Endodermal cell (in vitro differentiated cells): ENCODE data around the gene DPP6. TPM values are rescaled to one million over a fixed set of nuclear protein-coding genes. Genes with fewer than 3 reads are reported as not detected.

Source experiments
- DNase-seq: peaks from one replicate; pipeline ENCODE4 v3.0.0-alpha.2; 2017
- H3K27ac ChIP-seq: 2 replicates; pipeline ENCODE4 v1.5.1; 2013; ENCODE audit warnings: mild to moderate bottlenecking, low read depth, low read length, moderate library complexity
- H3K27me3 ChIP-seq: 2 replicates; pipeline ENCODE4 v1.6.1; 2013; ENCODE audit warnings: mild to moderate bottlenecking, low read length, moderate library complexity; ENCODE audit not compliant: insufficient read depth, control insufficient read depth, poor library complexity, severe bottlenecking
- H3K36me3 ChIP-seq: 2 replicates; pipeline ENCODE4 v1.7.0; 2013; ENCODE audit warnings: mild to moderate bottlenecking, low read length, moderate library complexity; ENCODE audit not compliant: control insufficient read depth, insufficient read depth
- H3K4me1 ChIP-seq: one replicate; pipeline ENCODE4 v1.7.0; 2013; ENCODE audit warnings: low read length; ENCODE audit not compliant: control insufficient read depth, insufficient read depth
- H3K4me3 ChIP-seq: 2 replicates; pipeline ENCODE4 v1.5.1; 2013; ENCODE audit warnings: mild to moderate bottlenecking, low read length, moderate library complexity
- H3K9ac ChIP-seq: 2 replicates; pipeline ENCODE4 v1.6.1; 2013; ENCODE audit warnings: mild to moderate bottlenecking, low read length, moderate library complexity; ENCODE audit not compliant: poor library complexity, severe bottlenecking; ENCODE audit errors: extremely low read depth
- H3K9me3 ChIP-seq: 2 replicates; pipeline ENCODE4 v1.6.1; 2013; ENCODE audit warnings: mild to moderate bottlenecking, low read length, moderate library complexity; ENCODE audit not compliant: control insufficient read depth
- H3K27ac Mint-ChIP-seq: 2 replicates; pipeline ENCODE4 v1.8.0; 2020; ENCODE audit warnings: mixed read lengths
- H3K27me3 Mint-ChIP-seq: 2 replicates; pipeline ENCODE4 v1.8.0; 2021; ENCODE audit warnings: mild to moderate bottlenecking, mixed read lengths; ENCODE audit not compliant: insufficient read depth
- H3K36me3 Mint-ChIP-seq: 2 replicates; pipeline ENCODE4 v1.8.0; 2020; ENCODE audit warnings: low read depth, mixed read lengths
- H3K4me1 Mint-ChIP-seq: 2 replicates; pipeline ENCODE4 v1.8.0; 2020; ENCODE audit warnings: mixed read lengths
- H3K4me3 Mint-ChIP-seq: 2 replicates; pipeline ENCODE4 v1.8.0; 2020; ENCODE audit warnings: mild to moderate bottlenecking, moderate library complexity, mixed read lengths
- H3K9me3 Mint-ChIP-seq: 2 replicates; pipeline ENCODE4 v1.8.0; 2020; ENCODE audit warnings: mild to moderate bottlenecking, mixed read lengths
- WGBS, 2 experiments: methylation state at CpG; one replicate each; pipeline versions ENCODE4 v1.1.5 to v1.1.7; 2013; ENCODE audit warnings: missing lambda C conversion rate in 2 of 2, mixed read lengths in 1 of 2; ENCODE audit not compliant: insufficient coverage in 1 of 2, insufficient read length in 1 of 2; 5-methylcytosine and 5-hydroxymethylcytosine counted together
- total RNA-seq, 2 donors: library from RNA; stranded (reverse); fragmentation: NEBNext Ultra II Directional in 1 of 2; extraction: Animal tissue kit (Norgen Biotek cat#: 25700) in 1 of 2; gene quantifications; 2 replicates in 1 of 2; 3 replicates in 1 of 2; pipeline ENCODE4 v1.2.1, GENCODE V29; 2021
- TF ChIP-seq, protein P1 (sequence below): fragments of 200-600 bp; sonication (generic); conservative IDR thresholded peaks from 2 replicates; pipeline ENCODE4 v1.5.0; 2021; ENCODE audit warnings: antibody characterized with exemption, mild to moderate bottlenecking

DPP6 gene
- total RNA-seq, 2 donors from 2014 or later, result 1.7 to 3.0 TPM

DNA sequence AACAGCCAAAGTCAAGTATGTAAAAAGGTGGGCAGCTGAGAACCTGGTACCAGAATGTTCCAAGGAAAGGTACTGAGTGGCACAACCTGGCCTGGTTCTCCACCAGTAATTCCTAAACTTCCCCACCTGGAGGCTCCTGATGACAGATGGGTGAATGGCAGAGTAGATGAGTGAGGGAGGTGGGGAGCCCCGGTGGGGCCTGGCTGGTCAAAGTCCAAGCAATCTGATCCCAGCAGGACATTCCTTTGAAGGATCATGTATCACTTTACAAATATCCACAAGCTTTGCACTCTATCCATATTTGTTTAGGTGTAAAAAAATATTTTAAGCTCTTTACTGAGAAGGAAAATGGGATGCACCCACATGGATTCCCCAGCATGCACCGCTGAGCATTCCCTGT is 250.2 kb downstream of the DPP6 start:
- peaks cover 27% of the 10 kb centered on the region for H3K27me3 Mint-ChIP-seq
- Histone ChIP-seq H3K27me3 (peaks cover 8% of the 10 kb centered on the region), H3K9me3 (no peaks in the 10 kb centered on the region), H3K36me3 (no peaks in the 10 kb centered on the region), H3K9ac (no peak overlapping the region), H3K27ac (no peak overlapping the region), H3K4me3 (no peak overlapping the region), H3K4me1 (peaks cover 7% of the 10 kb centered on the region)
- no peak overlapping the region for H3K27ac Mint-ChIP-seq
- H3K4me1 Mint-ChIP-seq, result peaks cover 30% of the 10 kb centered on the region
- TF ChIP-seq, protein P1, sequence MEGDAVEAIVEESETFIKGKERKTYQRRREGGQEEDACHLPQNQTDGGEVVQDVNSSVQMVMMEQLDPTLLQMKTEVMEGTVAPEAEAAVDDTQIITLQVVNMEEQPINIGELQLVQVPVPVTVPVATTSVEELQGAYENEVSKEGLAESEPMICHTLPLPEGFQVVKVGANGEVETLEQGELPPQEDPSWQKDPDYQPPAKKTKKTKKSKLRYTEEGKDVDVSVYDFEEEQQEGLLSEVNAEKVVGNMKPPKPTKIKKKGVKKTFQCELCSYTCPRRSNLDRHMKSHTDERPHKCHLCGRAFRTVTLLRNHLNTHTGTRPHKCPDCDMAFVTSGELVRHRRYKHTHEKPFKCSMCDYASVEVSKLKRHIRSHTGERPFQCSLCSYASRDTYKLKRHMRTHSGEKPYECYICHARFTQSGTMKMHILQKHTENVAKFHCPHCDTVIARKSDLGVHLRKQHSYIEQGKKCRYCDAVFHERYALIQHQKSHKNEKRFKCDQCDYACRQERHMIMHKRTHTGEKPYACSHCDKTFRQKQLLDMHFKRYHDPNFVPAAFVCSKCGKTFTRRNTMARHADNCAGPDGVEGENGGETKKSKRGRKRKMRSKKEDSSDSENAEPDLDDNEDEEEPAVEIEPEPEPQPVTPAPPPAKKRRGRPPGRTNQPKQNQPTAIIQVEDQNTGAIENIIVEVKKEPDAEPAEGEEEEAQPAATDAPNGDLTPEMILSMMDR, result peak; percentile 56
- WGBS, 2 experiments, result 92% methylated on average over 2 of the region's 2 CpGs; no CpG with 5 or more reads in 1 of the 2 experiments
- no peak overlapping the region for H3K4me3 Mint-ChIP-seq
- H3K9me3 Mint-ChIP-seq, result no peaks in the 10 kb centered on the region
- no peak for DNase-seq
- no peaks in the 10 kb centered on the region for H3K36me3 Mint-ChIP-seq

DNA sequence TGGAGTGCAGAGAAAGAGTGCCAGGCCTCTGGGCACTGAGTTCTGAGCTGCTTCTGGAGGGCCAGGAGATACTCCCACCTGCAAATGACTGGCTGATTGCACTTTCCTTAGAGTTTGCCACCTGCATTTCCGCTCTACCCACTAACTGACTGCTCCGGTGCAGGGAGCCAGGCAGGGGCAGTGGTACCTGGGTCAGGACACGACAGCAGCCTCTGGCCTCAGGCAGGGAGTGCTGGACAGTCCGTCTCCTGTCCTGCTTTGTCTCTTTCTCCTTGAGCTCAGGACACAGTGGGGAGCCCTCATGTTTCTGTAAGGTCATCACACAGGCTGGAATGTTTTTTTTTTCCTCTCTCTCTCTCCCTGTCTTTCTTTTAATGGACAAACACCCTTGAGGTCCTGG is 252.0 kb downstream of the DPP6 start:
- WGBS, 2 experiments, result 64 to 83% methylated on average over 1 to 4 of the region's 4 CpGs
- Histone ChIP-seq H3K9me3 (no peaks in the 10 kb centered on the region), H3K27ac (no peak overlapping the region), H3K4me3 (peak overlapping the region; percentile 31), H3K36me3 (no peaks in the 10 kb centered on the region), H3K4me1 (peaks cover 7% of the 10 kb centered on the region), H3K27me3 (peaks cover 8% of the 10 kb centered on the region), H3K9ac (no peak overlapping the region)
- DNase-seq, result peak; percentile 47
- no peak overlapping the region for H3K27ac Mint-ChIP-seq
- TF ChIP-seq, protein P1, result no peak
- H3K4me3 Mint-ChIP-seq, result peak overlapping the region; percentile 53
- peaks cover 28% of the 10 kb centered on the region for H3K27me3 Mint-ChIP-seq
- no peaks in the 10 kb centered on the region for H3K36me3 Mint-ChIP-seq
- peaks cover 34% of the 10 kb centered on the region for H3K4me1 Mint-ChIP-seq
- no peaks in the 10 kb centered on the region for H3K9me3 Mint-ChIP-seq

DNA sequence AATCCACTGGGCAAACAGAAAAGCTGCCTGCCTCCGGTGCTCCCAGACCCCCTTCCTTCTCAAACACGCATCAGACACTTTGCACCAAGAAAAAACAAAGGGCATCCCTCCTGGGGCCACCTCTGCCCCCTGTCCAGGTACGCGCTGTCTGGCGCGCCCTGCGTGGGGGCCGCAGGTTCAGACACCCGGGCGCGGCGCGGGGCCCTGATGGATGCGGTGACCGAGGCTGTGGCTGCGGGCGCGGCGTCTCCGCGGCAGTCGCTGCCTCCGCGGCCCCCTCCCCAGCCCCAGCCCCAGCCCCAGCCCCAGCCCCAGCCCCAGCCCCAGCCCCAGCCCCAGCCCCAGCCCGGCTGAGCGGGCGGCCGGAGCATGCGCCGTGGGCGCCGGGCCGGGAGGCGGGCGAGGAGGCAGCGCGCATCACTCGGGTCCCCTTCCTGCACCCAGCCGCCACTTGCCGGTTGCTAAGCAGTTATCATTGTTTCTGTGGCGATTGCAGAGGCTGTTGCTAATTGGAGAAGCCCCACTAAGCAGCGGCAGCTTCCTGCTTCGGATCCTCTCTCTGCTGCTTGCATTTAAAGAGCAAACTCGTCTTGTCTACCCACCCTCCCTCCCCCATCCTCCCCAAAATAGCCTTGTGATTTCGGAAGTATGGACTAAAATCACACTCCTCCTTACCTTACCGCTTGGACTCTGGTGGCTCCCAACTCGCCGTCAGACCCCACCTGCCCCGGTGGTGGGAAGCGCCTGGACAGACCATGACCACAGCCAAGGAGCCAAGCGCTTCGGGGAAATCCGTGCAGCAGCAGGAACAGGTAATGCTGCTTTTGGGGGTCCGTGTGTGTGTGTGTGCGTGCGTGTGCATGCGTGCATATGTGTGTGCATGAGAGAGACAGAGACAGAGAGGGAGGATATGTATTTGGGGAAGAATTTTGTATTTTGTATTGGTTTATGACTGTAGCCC is 252.8 kb downstream of the DPP6 start:
- H3K4me1 Mint-ChIP-seq, result peaks cover 34% of the 10 kb centered on the region
- H3K27ac ChIP-seq, result no peak overlapping the region
- H3K27me3 ChIP-seq, result peaks cover 8% of the 10 kb centered on the region
- 6 to 17% methylated on average over 7 to 48 of the region's 57 CpGs for WGBS, 2 experiments
- peaks cover 7% of the 10 kb centered on the region for H3K4me1 ChIP-seq
- H3K36me3 Mint-ChIP-seq, result no peaks in the 10 kb centered on the region
- H3K27ac Mint-ChIP-seq, result no peak overlapping the region
- H3K27me3 Mint-ChIP-seq, result peaks cover 28% of the 10 kb centered on the region
- DNase-seq, result peak; percentile 84
- no peaks in the 10 kb centered on the region for H3K36me3 ChIP-seq
- no peak overlapping the region for H3K9ac ChIP-seq
- H3K4me3 ChIP-seq, result peak overlapping the region; percentile 31
- no peaks in the 10 kb centered on the region for H3K9me3 ChIP-seq
- H3K4me3 Mint-ChIP-seq, result peak overlapping the region; percentile 53
- no peaks in the 10 kb centered on the region for H3K9me3 Mint-ChIP-seq
- TF ChIP-seq, protein P1, result no peak
